Fibroblast of lung (primary cell): Measurements from ENCODE around the gene GPR32. TPM values are rescaled to one million over a fixed set of nuclear protein-coding genes. Genes with fewer than 3 reads are reported as not detected.

Experiments used
- DNase-seq, 2 donors: peaks; one replicate each; pipeline versions ENCODE4 v3.0.0 to v3.0.0-alpha.2; 2010; ENCODE audit warnings: low read depth in 2 of 2
- H2AFZ ChIP-seq: 2 replicates; pipeline ENCODE4 v1.5.1; 2012; ENCODE audit warnings: low read length, control low read depth, inconsistent platforms
- H3K27ac ChIP-seq: 2 replicates; pipeline ENCODE4 v1.5.1; 2011; ENCODE audit warnings: low read length, control low read depth; ENCODE audit not compliant: insufficient read depth
- H3K27me3 ChIP-seq: 2 replicates; pipeline ENCODE4 v1.5.1; 2011; ENCODE audit warnings: mild to moderate bottlenecking, low read length; ENCODE audit not compliant: control insufficient read depth, insufficient read depth
- H3K36me3 ChIP-seq: 2 replicates; pipeline ENCODE4 v1.5.1; 2011; ENCODE audit warnings: low read length; ENCODE audit not compliant: control insufficient read depth, insufficient read depth
- H3K4me1 ChIP-seq: 2 replicates; pipeline ENCODE4 v1.5.1; 2011; ENCODE audit warnings: low read length; ENCODE audit not compliant: control insufficient read depth, insufficient read depth; ENCODE audit errors: extremely low read depth
- H3K4me2 ChIP-seq: 2 replicates; pipeline ENCODE4 v1.5.1; 2011; ENCODE audit warnings: low read length, control low read depth; ENCODE audit not compliant: insufficient read depth; ENCODE audit errors: extremely low read depth
- H3K4me3 ChIP-seq, 4 experiments: fragments of 200-600 bp in 1 of 4; sonication (generic) in 1 of 4; replicated peaks in 1 of 4; 2 replicates each; pipeline ENCODE4 v1.5.1; 2011 to 2016; ENCODE audit warnings: low read length in 4 of 4, low read depth in 3 of 4, mild to moderate bottlenecking in 3 of 4, control low read depth in 2 of 4, inconsistent platforms in 1 of 4, mixed read lengths in 1 of 4; ENCODE audit not compliant: insufficient read depth in 1 of 4; ENCODE audit errors: control extremely low read depth in 1 of 4
- H3K79me2 ChIP-seq: 2 replicates; pipeline ENCODE4 v1.5.1; 2012; ENCODE audit warnings: mild to moderate bottlenecking, low read length, inconsistent platforms; ENCODE audit not compliant: control insufficient read depth, insufficient read depth
- H3K9ac ChIP-seq: 2 replicates; pipeline ENCODE4 v1.5.1; 2011; ENCODE audit warnings: mild to moderate bottlenecking, low read length, control low read depth; ENCODE audit not compliant: insufficient read depth
- H3K9me3 ChIP-seq: 2 replicates; pipeline ENCODE4 v1.5.1; 2012; ENCODE audit warnings: low read depth, low read length; ENCODE audit not compliant: control insufficient read depth, insufficient read depth
- H4K20me1 ChIP-seq: 2 replicates; pipeline ENCODE4 v1.5.1; 2011; ENCODE audit warnings: low read length; ENCODE audit not compliant: control insufficient read depth, insufficient read depth; ENCODE audit errors: extremely low read depth
- CTCF ChIP-seq, 2 donors: IDR thresholded peaks in 1 of 2; conservative IDR thresholded peaks in 1 of 2; 1 replicate in 1 of 2; 2 replicates in 1 of 2; pipeline ENCODE4 v1.5.1; 2011 to 2012; ENCODE audit warnings: low read length in 2 of 2, control low read depth in 1 of 2, inconsistent platforms in 1 of 2, low read depth in 1 of 2, mild to moderate bottlenecking in 1 of 2
- EZH2 ChIP-seq: IDR thresholded peaks from 2 replicates; pipeline ENCODE4 v1.5.1; 2012; ENCODE audit warnings: low read length, control low read depth, mild to moderate bottlenecking; ENCODE audit errors: missing control alignments
- polyA plus RNA-seq, 2 donors: library from polyadenylated mRNA; depleted of rRNA in 1 of 2; stranded (reverse) in 1 of 2; unstranded in 1 of 2; fragments of >200 nt; gene quantifications; 2 replicates each; pipeline ENCODE4 v1.2.1, GENCODE V29; 2011 to 2012; ENCODE audit warnings: missing spikeins in 1 of 2
- total RNA-seq: library from RNA; depleted of rRNA; stranded (reverse); fragments of >200 nt; gene quantifications from 2 replicates; pipeline ENCODE4 v1.2.1, GENCODE V29; 2014

The GPR32 gene
- total and polyA plus RNA-seq, 2 donors (not counting 1 experiment from before 2014, with no cell fraction given) = not detected

- DNase-seq = no peak
- no peak overlapping the region for H3K4me2 ChIP-seq
- H2AFZ ChIP-seq = no peak overlapping the region
- no peaks in the 10 kb centered on the region for H3K36me3 ChIP-seq
- TF ChIP-seq CTCF (conservative IDR thresholded peaks at IDR 0.05 in 1 of 2, IDR thresholded peaks at IDR 0.05 in 1 of 2; ENCODE audit: low read depth in 1 of 2, low read length in 2 of 2) = no peak
- H3K27ac ChIP-seq = no peak overlapping the region
- H3K9me3 ChIP-seq = no peaks in the 10 kb centered on the region
- H3K4me3 ChIP-seq = no peak overlapping the region
- no peaks in the 10 kb centered on the region for H3K27me3 ChIP-seq
- no peaks in the 10 kb centered on the region for H4K20me1 ChIP-seq
- H3K79me2 ChIP-seq = no peaks in the 10 kb centered on the region
- no peak overlapping the region for H3K9ac ChIP-seq
- no peaks in the 10 kb centered on the region for H3K4me1 ChIP-seq
Measured at GRCh38 chr19:50736338-50736737, 33.9 kb upstream of the GPR32 start.

GRCh38 chr19:50739132-50739913 lies 30.9 kb upstream of the GPR32 start:
- Histone ChIP-seq H3K27me3 (no peaks in the 10 kb centered on the region), H3K9ac (no peak overlapping the region), H2AFZ (no peak overlapping the region), H4K20me1 (no peaks in the 10 kb centered on the region), H3K27ac (no peak overlapping the region), H3K4me1 (no peaks in the 10 kb centered on the region), H3K9me3 (no peaks in the 10 kb centered on the region), H3K36me3 (no peaks in the 10 kb centered on the region), H3K4me3 (no peak overlapping the region), H3K79me2 (no peaks in the 10 kb centered on the region), H3K4me2 (no peak overlapping the region)
- TF ChIP-seq CTCF (conservative IDR thresholded peaks at IDR 0.05 in 1 of 2, IDR thresholded peaks at IDR 0.05 in 1 of 2; ENCODE audit: low read depth in 1 of 2, low read length in 2 of 2) (no peak), EZH2 (no peak)
- DNase-seq = no peak

DNA sequence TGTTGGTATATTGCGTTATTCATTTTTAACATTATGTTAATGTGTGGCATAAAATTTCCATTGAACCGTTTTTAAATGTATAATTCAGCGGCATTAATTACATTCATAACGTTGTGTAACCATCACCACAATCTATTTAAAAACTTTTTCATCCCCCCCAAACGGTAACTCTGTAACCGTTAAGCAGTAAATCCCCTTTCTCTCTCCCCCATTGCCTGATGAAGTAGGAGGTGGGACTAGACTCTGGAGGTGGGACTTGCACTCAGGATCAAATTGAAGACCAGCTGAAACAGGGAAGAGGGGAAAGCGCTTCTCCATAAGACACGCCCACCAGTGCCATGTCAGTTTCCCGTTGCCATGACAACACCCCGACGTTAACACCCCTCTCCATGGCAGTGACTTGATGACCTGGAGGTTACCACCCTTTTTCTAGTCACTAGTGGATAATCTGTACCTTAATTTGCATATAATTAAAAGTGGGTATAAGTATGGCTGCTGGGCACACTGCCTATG lies 30.3 kb upstream of the GPR32 start:
- Histone ChIP-seq H3K9me3 (no peaks in the 10 kb centered on the region), H3K36me3 (no peaks in the 10 kb centered on the region), H3K79me2 (no peaks in the 10 kb centered on the region), H3K9ac (no peak overlapping the region), H3K4me2 (no peak overlapping the region), H3K27me3 (no peaks in the 10 kb centered on the region), H2AFZ (no peak overlapping the region), H4K20me1 (no peaks in the 10 kb centered on the region), H3K4me1 (no peaks in the 10 kb centered on the region), H3K27ac (no peak overlapping the region), H3K4me3 (no peak overlapping the region)
- DNase-seq = no peak
- TF ChIP-seq EZH2 = no peak
- TF ChIP-seq CTCF (conservative IDR thresholded peaks at IDR 0.05 in 1 of 2, IDR thresholded peaks at IDR 0.05 in 1 of 2; ENCODE audit: low read depth in 1 of 2, low read length in 2 of 2) = no peak
